Measurements from ENCODE around the gene PIGB. TPM values are rescaled to one million over a fixed set of nuclear protein-coding genes. Genes with fewer than 3 reads are reported as not detected.

PIGB gene
- total and polyA plus RNA-seq, 8 donors: 0.58 to 21.2 (median 7.7) TPM

GRCh38 chr15:55288006-55288717, 30.9 kb upstream of the PIGB start:
- DNase-seq: no peak
- Histone ChIP-seq H3K4me3 (peak overlapping the region; percentile 74 to 95 (median 82)), H3K27ac (peak overlapping the region; percentile 26 to 98 (median 97)), H3K36me3 (no peaks in the 10 kb centered on the region), H3K27me3 (no peaks in the 10 kb centered on the region), H3K9me3 (no peaks in the 10 kb centered on the region), H3K4me1 (peaks cover 14 to 65% (median 44%) of the 10 kb centered on the region in 4 donors)
- 28 to 57% (median 48%) methylated on average over 8 of the region's 8 CpGs for WGBS, 5 donors
- TF ChIP-seq EP300 (IDR thresholded peaks at IDR 0.05) (no peak), POLR2A (IDR thresholded peaks at IDR 0.05) (no peak), POLR2AphosphoS5 (IDR thresholded peaks at IDR 0.05) (no peak)
- TF ChIP-seq, protein P1, sequence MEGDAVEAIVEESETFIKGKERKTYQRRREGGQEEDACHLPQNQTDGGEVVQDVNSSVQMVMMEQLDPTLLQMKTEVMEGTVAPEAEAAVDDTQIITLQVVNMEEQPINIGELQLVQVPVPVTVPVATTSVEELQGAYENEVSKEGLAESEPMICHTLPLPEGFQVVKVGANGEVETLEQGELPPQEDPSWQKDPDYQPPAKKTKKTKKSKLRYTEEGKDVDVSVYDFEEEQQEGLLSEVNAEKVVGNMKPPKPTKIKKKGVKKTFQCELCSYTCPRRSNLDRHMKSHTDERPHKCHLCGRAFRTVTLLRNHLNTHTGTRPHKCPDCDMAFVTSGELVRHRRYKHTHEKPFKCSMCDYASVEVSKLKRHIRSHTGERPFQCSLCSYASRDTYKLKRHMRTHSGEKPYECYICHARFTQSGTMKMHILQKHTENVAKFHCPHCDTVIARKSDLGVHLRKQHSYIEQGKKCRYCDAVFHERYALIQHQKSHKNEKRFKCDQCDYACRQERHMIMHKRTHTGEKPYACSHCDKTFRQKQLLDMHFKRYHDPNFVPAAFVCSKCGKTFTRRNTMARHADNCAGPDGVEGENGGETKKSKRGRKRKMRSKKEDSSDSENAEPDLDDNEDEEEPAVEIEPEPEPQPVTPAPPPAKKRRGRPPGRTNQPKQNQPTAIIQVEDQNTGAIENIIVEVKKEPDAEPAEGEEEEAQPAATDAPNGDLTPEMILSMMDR (IDR thresholded peaks at IDR 0.05): no peak
- intact Hi-C loops (cut with DNase I; ENCODE audit: low total_unique reads): no loop called here

DNA sequence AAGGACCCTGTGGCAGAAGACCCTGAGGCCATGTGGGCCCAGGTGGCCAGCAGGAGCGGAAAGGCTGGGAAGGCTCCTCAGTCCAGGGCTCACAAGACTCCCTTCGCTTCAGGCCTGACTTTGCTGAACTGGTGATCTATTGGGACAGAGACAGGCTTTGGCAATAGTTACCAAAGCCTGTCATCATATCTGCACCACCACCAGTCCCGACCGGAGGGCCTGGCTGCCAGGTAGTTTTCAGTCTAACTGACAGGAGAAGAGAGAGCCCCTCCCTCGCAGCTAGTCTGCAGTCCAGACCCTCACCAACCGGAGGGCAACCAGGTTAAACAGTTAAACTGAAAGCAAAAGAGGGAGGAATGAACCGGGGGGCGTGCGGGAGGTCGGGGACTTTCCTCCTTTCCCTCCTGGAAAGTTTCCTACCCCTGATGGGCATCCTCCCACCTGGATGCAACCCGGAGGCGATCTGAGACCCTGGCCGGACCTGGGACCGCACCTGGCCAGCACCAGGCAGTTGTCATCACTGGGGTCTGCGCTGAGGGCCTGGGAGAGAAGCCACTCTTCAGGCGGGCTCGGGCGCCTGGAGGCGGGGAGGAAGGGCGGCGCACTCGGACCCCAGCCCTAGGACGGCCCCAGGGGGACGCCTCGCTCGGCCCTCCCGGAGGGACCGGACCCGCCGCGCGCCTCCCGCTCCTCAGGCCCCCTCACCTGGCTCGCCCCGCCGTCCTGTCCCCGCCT, 29.8 kb upstream of the PIGB start:
- peak; percentile 47 to 59 for DNase-seq
- intact Hi-C loops (cut with DNase I; ENCODE audit: low total_unique reads): no loop called here

DNA sequence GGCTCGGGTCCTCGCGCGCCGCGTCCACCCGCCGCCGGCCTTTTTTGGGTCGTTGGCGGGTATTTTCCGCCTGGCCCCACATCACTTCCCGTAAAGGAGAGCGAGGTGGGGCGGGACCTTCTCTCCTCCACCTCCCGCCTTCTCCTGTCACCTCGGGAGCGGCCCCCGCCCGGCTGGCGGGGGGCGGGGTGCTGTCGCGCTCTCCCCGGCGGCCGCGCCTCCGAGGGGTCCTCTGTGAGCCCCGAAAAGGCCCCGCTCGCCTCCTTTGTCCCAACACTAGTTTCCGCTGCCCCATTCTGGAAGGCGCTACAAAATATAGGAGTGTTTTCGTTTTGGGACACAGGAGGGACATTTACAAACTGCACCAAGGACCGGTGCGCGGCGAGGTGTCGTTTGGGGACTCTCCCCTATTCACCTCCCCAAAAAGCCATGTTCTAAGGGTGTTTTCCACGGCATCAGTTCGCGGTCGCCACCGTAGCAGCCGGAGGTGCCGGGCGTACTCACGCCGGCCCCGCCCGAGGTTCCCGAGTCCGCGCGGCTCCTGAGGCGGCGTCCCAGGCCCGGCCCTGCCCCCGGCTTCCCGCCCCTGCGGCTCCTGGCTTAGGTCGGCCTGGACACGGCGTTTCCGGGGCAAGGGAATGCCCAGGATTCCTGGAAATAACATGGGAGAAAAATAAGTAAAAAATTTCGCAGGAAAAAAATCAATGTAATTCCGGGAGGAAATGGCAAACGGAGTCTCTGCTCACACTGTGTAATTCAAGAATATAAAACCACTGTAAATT, 29.1 kb upstream of the PIGB start, which contains the start of gene RAB27A:
Gene RAB27A, minus strand, starts transcription at position 68 of the 782 bp plus-strand sequence. CDS start 54,879 bp downstream, outside the sequence.
- peaks cover 14 to 47% (median 29%) of the 10 kb centered on the region in 4 donors for H3K4me1 ChIP-seq
- TF ChIP-seq, protein P1 (IDR thresholded peaks at IDR 0.05): no peak
- TF ChIP-seq POLR2A (IDR thresholded peaks at IDR 0.05): peak in 1 of 4 donors; percentile 35
- no peak for TF ChIP-seq EP300 (IDR thresholded peaks at IDR 0.05)
- peak in 2 of 3 donors; percentile 56 to 60 for TF ChIP-seq POLR2AphosphoS5 (IDR thresholded peaks at IDR 0.05)
- whole genome bisulfite sequencing, 5 donors: 0 to 1% (median 0%) methylated on average over 57 to 69 of the region's 69 CpGs
- no peaks in the 10 kb centered on the region for H3K27me3 ChIP-seq
- peak; percentile 85 to 90 for DNase-seq
- intact Hi-C loops (cut with DNase I; ENCODE audit: low total_unique reads): loop anchor here (5.0 kb wide), 1 partner anchor 73 kb away; no protein-coding TSS in a partner anchor
- no peaks in the 10 kb centered on the region for H3K9me3 ChIP-seq
- H3K27ac ChIP-seq: peak within 1 kb of the TSS; percentile 95 to 98 (median 98)
- no peaks in the 10 kb centered on the region for H3K36me3 ChIP-seq
- H3K4me3 ChIP-seq: peak within 1 kb of the TSS; percentile 74 to 95 (median 82)

More for the DNA sequence above, 29.8 kb upstream of the PIGB start:
- Histone ChIP-seq H3K27ac (peak overlapping the region; percentile 95 to 98 (median 98)), H3K27me3 (no peaks in the 10 kb centered on the region), H3K4me3 (peak overlapping the region; percentile 74 to 95 (median 82)), H3K36me3 (no peaks in the 10 kb centered on the region), H3K4me1 (peaks cover 14 to 55% (median 35%) of the 10 kb centered on the region in 4 donors), H3K9me3 (no peaks in the 10 kb centered on the region)
- 0 to 3% (median 1%) methylated on average over 19 to 37 of the region's 37 CpGs for WGBS, 5 donors
- TF ChIP-seq POLR2AphosphoS5 (IDR thresholded peaks at IDR 0.05): peak in 2 of 3 donors; percentile 12 to 45
- no peak for TF ChIP-seq POLR2A (IDR thresholded peaks at IDR 0.05)

DNA sequence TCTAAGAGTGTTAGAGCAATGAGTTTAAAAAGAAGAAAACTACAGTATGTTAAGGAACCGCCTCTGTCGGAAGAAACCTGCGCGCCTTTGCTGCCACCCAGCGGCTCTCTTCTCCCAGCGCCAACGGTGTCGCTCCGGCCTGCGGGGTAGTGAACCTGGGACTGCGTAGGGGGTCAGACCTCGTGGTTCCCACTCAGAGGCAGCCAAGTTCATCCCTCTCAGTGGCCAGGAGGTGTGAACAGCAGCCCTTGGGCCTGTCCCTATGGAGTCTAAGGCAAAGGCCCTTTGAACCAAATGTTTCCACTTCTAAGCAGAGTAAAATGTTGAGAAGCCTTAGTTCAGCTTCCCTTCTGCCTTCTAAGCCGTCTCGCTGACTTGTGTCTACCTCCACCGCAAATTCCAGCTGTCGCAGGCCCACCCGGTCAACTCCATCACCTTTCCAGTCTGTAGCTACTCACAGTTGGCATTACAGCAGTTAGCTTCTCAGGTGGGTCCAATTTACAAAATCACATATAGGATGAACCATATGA, 28.4 kb upstream of the PIGB start:
- intact Hi-C loops (cut with DNase I; ENCODE audit: low total_unique reads): loop anchor here (5.0 kb wide), 1 partner anchor 73 kb away; no protein-coding TSS in a partner anchor
- Histone ChIP-seq H3K9me3 (no peaks in the 10 kb centered on the region), H3K4me3 (peak overlapping the region; percentile 74 to 95 (median 82)), H3K36me3 (no peaks in the 10 kb centered on the region), H3K27ac (peak overlapping the region; percentile 64 to 98 (median 97)), H3K4me1 (peaks cover 14 to 41% (median 26%) of the 10 kb centered on the region in 4 donors), H3K27me3 (no peaks in the 10 kb centered on the region)
- TF ChIP-seq POLR2AphosphoS5 (IDR thresholded peaks at IDR 0.05): no peak
- no peak for TF ChIP-seq EP300 (IDR thresholded peaks at IDR 0.05)
- TF ChIP-seq, protein P1 (IDR thresholded peaks at IDR 0.05): peak in 5 of 7 experiments; percentile 63 to 88 (median 83)
- 16 to 21% (median 18%) methylated on average over 14 to 17 of the region's 17 CpGs for WGBS, 5 donors
- peak; percentile 89 to 94 for DNase-seq

Data from stomach (tissue), 9 donors.